Karpas-422 (cell line): ENCODE measurements around the gene ZNF660. TPM values are rescaled to one million over a fixed set of nuclear protein-coding genes. Genes with fewer than 3 reads are reported as not detected.

ENCODE experiments used
- DNase-seq: peaks from one replicate; pipeline ENCODE4 v3.0.0-alpha.2; 2015
- H2AFZ ChIP-seq: fragments of 200-600 bp; sonication (generic); 2 replicates; pipeline ENCODE4 v1.6.1; 2014; ENCODE audit warnings: antibody characterized with exemption, low read length, mixed read lengths
- H3K27ac ChIP-seq: fragments of 200-600 bp; sonication (generic); 2 replicates; pipeline ENCODE4 v1.5.1; 2014; ENCODE audit warnings: mild to moderate bottlenecking, low read length, moderate library complexity
- H3K27me3 ChIP-seq: fragments of 200-600 bp; sonication (generic); 2 replicates; pipeline ENCODE4 v1.6.1; 2014; ENCODE audit warnings: low read length, mixed read lengths
- H3K36me3 ChIP-seq: fragments of 200-600 bp; sonication (generic); 2 replicates; pipeline ENCODE4 v1.6.1; 2014; ENCODE audit warnings: low read length, mixed read lengths; ENCODE audit not compliant: insufficient read depth
- H3K4me1 ChIP-seq: fragments of 200-600 bp; sonication (generic); 2 replicates; pipeline ENCODE4 v1.6.1; 2014; ENCODE audit warnings: mild to moderate bottlenecking, low read length, mixed read lengths
- H3K4me2 ChIP-seq: fragments of 200-600 bp; sonication (generic); 2 replicates; pipeline ENCODE4 v1.6.1; 2014; ENCODE audit warnings: low read length, low read depth, mild to moderate bottlenecking; ENCODE audit not compliant: poor library complexity, severe bottlenecking
- H3K4me3 ChIP-seq: fragments of 200-600 bp; sonication (generic); 2 replicates; pipeline ENCODE4 v1.5.1; 2014; ENCODE audit warnings: mild to moderate bottlenecking, antibody characterized with exemption, low read length, mixed read lengths
- H3K79me2 ChIP-seq: fragments of 200-600 bp; sonication (generic); 2 replicates; pipeline ENCODE4 v1.6.1; 2014; ENCODE audit warnings: mild to moderate bottlenecking, low read length, mixed read lengths
- H3K9ac ChIP-seq: fragments of 200-600 bp; sonication (generic); 2 replicates; pipeline ENCODE4 v1.6.0; 2014; ENCODE audit warnings: low read length
- H3K9me2 ChIP-seq: fragments of 200-600 bp; sonication (generic), shearing (Covaris generic); replicated peaks from 2 replicates; pipeline ENCODE4 v1.6.0; 2014; ENCODE audit warnings: mild to moderate bottlenecking, low read length, moderate library complexity; ENCODE audit not compliant: insufficient read depth
- H3K9me3 ChIP-seq: fragments of 300-700, 200-600 bp; sonication (generic); 2 replicates; pipeline ENCODE4 v1.6.1; 2014; ENCODE audit warnings: low read length, mixed read lengths
- H4K20me1 ChIP-seq: fragments of 200-600 bp; sonication (generic); 2 replicates; pipeline ENCODE4 v1.6.1; 2014; ENCODE audit warnings: mild to moderate bottlenecking, antibody characterized with exemption, low read length, low read depth; ENCODE audit not compliant: insufficient read depth
- total RNA-seq: library from RNA; depleted of rRNA; stranded (reverse); fragments of >200 nt; shearing (Covaris generic); gene quantifications from 2 replicates; pipeline ENCODE4 v1.2.3, GENCODE V29; 2014; ENCODE audit warnings: low replicate concordance; rRNA removed

Gene ZNF660
- total RNA-seq, 1 experiment from 2014 or later, result 11.1 TPM

DNA sequence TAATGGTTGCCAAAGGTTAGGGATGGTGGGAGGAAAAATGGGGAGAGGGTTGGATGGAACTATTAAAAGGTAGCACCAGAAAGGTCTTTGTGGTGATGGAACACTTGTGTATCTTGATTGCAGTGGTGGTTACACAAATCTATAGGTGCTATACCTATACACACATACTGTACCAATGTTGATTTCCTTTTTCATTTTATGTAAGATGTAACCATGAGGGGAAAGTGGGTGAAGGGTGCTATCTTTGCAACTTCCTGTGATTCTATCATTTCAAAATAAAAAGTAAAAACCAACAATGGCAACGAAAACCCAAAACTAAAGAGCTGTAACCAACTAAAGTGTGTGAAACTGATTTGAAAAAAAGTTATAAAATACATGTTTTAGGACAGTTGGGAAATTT lies 63.0 kb downstream of the ZNF660 start:
- Histone ChIP-seq H3K36me3 (peaks cover 47% of the 10 kb centered on the region), H3K79me2 (peaks cover 26% of the 10 kb centered on the region), H4K20me1 (no peaks in the 10 kb centered on the region), H3K27me3 (no peaks in the 10 kb centered on the region), H3K4me2 (peak overlapping the region; percentile 65), H3K4me1 (peaks cover 3% of the 10 kb centered on the region; the same call in 1 of the 2 replicates), H3K9me3 (peaks cover 11% of the 10 kb centered on the region), H3K9me2 (no peaks in the 10 kb centered on the region), H3K27ac (no peak overlapping the region), H3K4me3 (peak overlapping the region; percentile 79), H3K9ac (peak overlapping the region; percentile 76; the same call in 1 of the 2 replicates), H2AFZ (no peak overlapping the region)
- DNase-seq, result no peak

DNA sequence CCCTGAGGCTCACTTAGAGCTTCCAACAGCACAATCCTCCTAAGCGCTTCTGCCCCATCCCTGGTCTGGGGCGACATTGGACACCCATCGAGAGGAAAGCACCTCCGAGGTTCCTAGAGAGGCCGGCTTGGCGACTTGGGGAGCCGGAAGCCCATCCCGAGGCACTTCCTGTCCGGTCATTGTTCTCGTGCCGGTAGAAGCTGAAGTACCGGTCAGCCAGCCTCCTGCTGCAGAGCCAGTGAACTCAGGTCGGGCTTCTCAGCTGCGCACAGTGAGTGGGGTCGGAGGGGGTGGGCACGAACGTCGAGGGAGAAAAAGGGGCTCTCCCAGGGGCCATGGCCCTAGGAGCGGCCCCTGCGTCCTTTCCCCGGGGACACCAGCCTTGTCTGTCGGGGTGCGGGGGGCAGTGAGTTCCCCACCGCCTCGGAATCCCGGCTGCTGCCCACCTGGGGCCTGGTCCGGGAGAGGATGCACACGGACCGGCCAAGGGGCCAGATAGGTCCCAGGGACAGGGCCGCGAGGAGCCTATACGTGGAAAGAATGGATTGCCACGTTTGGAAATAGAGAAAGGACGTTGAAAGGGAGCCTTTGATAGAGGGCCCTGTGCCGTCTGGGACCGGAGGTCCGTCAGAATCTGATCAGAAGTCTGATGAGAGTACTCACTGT lies 63.9 kb downstream of the ZNF660 start, which contains the start of gene ZNF35:
Gene ZNF35, plus strand, starts transcription at position 169 of the 666 bp plus-strand sequence. CDS start 2,336 bp downstream, outside the sequence.
- Histone ChIP-seq H3K4me1 (peaks cover 3% of the 10 kb centered on the region; the same call in 1 of the 2 replicates), H3K4me2 (peak within 1 kb of the TSS; percentile 65), H3K9me3 (peaks cover 3% of the 10 kb centered on the region; the same call in 1 of the 2 replicates), H3K4me3 (peak within 1 kb of the TSS; percentile 79), H3K36me3 (peaks cover 48% of the 10 kb centered on the region), H2AFZ (peak within 1 kb of the TSS; percentile 37; the same call in 1 of the 2 replicates), H3K27ac (no peak within 1 kb of the TSS), H3K27me3 (no peaks in the 10 kb centered on the region), H4K20me1 (no peaks in the 10 kb centered on the region), H3K9me2 (no peaks in the 10 kb centered on the region), H3K9ac (peak within 1 kb of the TSS; percentile 76), H3K79me2 (peaks cover 26% of the 10 kb centered on the region)
- peak; percentile 89 for DNase-seq

Other genes with a start within 250 kb of the ZNF660 start
- 8.5 and 42.5 TPM in 2 replicates for gene TCAIM, start 246.2 kb upstream of the ZNF660 start, total RNA-seq
- 9.2 and 9.8 TPM in 2 replicates for gene ZNF445, start 107.3 kb upstream of the ZNF660 start, total RNA-seq
- gene ZKSCAN7, start 29.8 kb upstream of the ZNF660 start, total RNA-seq, result 7.3 and 13.7 TPM in 2 replicates
- 11.7 and 12.5 TPM in 2 replicates for gene ZNF197, start 40.1 kb downstream of the ZNF660 start, total RNA-seq
- 7.0 and 7.2 TPM in 2 replicates for gene ZNF35, start 63.8 kb downstream of the ZNF660 start, total RNA-seq
- not detected in 2 replicates for gene ZNF502, start 127.7 kb downstream of the ZNF660 start, total RNA-seq
- gene ZNF501, start 144.7 kb downstream of the ZNF660 start, total RNA-seq, result 2.3 and 8.8 TPM in 2 replicates
- gene KIAA1143, start 176.7 kb downstream of the ZNF660 start, total RNA-seq, result 13.2 and 28.8 TPM in 2 replicates
- gene KIF15, start 176.8 kb downstream of the ZNF660 start, total RNA-seq, result 15.2 and 27.1 TPM in 2 replicates